ENCODE data around the gene UMPS.
"Not testable (repeated sequence)": the region's sequence is repeated elsewhere in the genome, so short reads cannot be mapped to it uniquely, and the experiment has no call there.

The UMPS gene

GRCh38 chr3:124707656-124708062 lies 22.6 kb upstream of the UMPS start:
- DNase-seq = no peak

- no peak for DNase-seq
These were observed 15.9 kb upstream of the UMPS start for GRCh38 chr3:124714223-124714853.

- no peak for DNase-seq
These were observed 7.7 kb upstream of the UMPS start for GRCh38 chr3:124722589-124722988.

GRCh38 chr3:124730941-124731297 lies 667 bp downstream of the UMPS start:
- DNase-seq = no peak

- peak; percentile 52 for DNase-seq
These were observed 1.5 kb downstream of the UMPS start for GRCh38 chr3:124731760-124732159.

- DNase-seq = no peak
These were observed 10.8 kb downstream of the UMPS start for GRCh38 chr3:124741027-124741426.

GRCh38 chr3:124745756-124746155 lies 15.5 kb downstream of the UMPS start:
- no peak for DNase-seq

- DNase-seq = no peak
These were observed 17.1 kb downstream of the UMPS start for GRCh38 chr3:124747111-124747981.

- no peak for DNase-seq
These were observed 18.4 kb downstream of the UMPS start for GRCh38 chr3:124748560-124749198.

- DNase-seq = not testable (repeated sequence)
These were observed 19.6 kb downstream of the UMPS start for GRCh38 chr3:124749877-124750276.

GRCh38 chr3:124751501-124751900 lies 21.2 kb downstream of the UMPS start:
- no peak for DNase-seq

- DNase-seq = no peak
These were observed 21.8 kb downstream of the UMPS start for GRCh38 chr3:124752051-124752450.

GRCh38 chr3:124757926-124758325 lies 27.7 kb downstream of the UMPS start:
- not testable (repeated sequence) for DNase-seq

- no peak for DNase-seq
These were observed 28.8 kb downstream of the UMPS start for GRCh38 chr3:124758851-124759635.

GRCh38 chr3:124759666-124760401 lies 29.6 kb downstream of the UMPS start:
- no peak for DNase-seq

GRCh38 chr3:124760601-124761000 lies 30.3 kb downstream of the UMPS start:
- no peak for DNase-seq

- peak; percentile 60 for DNase-seq
These were observed 31.1 kb downstream of the UMPS start for GRCh38 chr3:124761250-124761796.

GRCh38 chr3:124761935-124762660 lies 31.8 kb downstream of the UMPS start:
- DNase-seq = no peak

GRCh38 chr3:124762661-124763011 lies 32.4 kb downstream of the UMPS start:
- no peak for DNase-seq

- no peak for DNase-seq
These were observed 33.0 kb downstream of the UMPS start for GRCh38 chr3:124763206-124763605.

- DNase-seq = no peak
These were observed 33.5 kb downstream of the UMPS start for GRCh38 chr3:124763644-124764358.
